Loucy (cell line): Measurements from ENCODE around the gene WDR48.

ENCODE experiments used
- H2AFZ ChIP-seq: fragments of 200-600 bp; sonication (generic); 2 replicates; pipeline ENCODE4 v1.6.0; 2016; ENCODE audit warnings: antibody characterized with exemption, mild to moderate bottlenecking, low read length, moderate library complexity
- H3F3A ChIP-seq: fragments of 200-600 bp; 2 replicates; pipeline ENCODE4 v1.6.0; 2016; ENCODE audit warnings: antibody characterized with exemption, low read depth, mild to moderate bottlenecking
- H3K27me3 ChIP-seq: fragments of 200-600 bp; sonication (generic); 2 replicates; pipeline ENCODE4 v1.6.1; 2014; ENCODE audit warnings: low read length, mild to moderate bottlenecking; ENCODE audit not compliant: insufficient read depth, poor library complexity, severe bottlenecking
- H3K36me3 ChIP-seq: fragments of 200-600 bp; sonication (generic); 2 replicates; pipeline ENCODE4 v1.6.1; 2016; ENCODE audit warnings: low read length; ENCODE audit not compliant: insufficient read depth
- H3K4me1 ChIP-seq: fragments of 200-600 bp; sonication (generic); 2 replicates; pipeline ENCODE4 v1.5.1; 2014; ENCODE audit warnings: low read length, mild to moderate bottlenecking; ENCODE audit not compliant: insufficient read depth, poor library complexity, severe bottlenecking
- H3K4me2 ChIP-seq: fragments of 200-600 bp; sonication (generic); 2 replicates; pipeline ENCODE4 v1.6.0; 2014; ENCODE audit warnings: antibody characterized with exemption, low read length, low read depth, mild to moderate bottlenecking; ENCODE audit not compliant: poor library complexity, severe bottlenecking
- H3K4me3 ChIP-seq: fragments of 200-600 bp; sonication (generic); 2 replicates; pipeline ENCODE4 v1.5.1; 2014; ENCODE audit warnings: low read length, mild to moderate bottlenecking, mixed read lengths; ENCODE audit not compliant: poor library complexity, severe bottlenecking
- H3K79me2 ChIP-seq: fragments of 200-600 bp; sonication (generic); 2 replicates; pipeline ENCODE4 v1.6.1; 2014; ENCODE audit warnings: low read length; ENCODE audit not compliant: insufficient read depth
- H3K9ac ChIP-seq: fragments of 200-600 bp; sonication (generic); 2 replicates; pipeline ENCODE4 v1.6.0; 2014; ENCODE audit warnings: mild to moderate bottlenecking, low read depth, low read length, moderate library complexity; ENCODE audit not compliant: poor library complexity, severe bottlenecking
- H3K9me2 ChIP-seq: fragments of 200-600 bp; sonication (generic); replicated peaks from 2 replicates; pipeline ENCODE4 v1.6.1; 2016; ENCODE audit warnings: low read depth, low read length, mixed read lengths
- H3K9me3 ChIP-seq: fragments of 200-600 bp; sonication (generic); 2 replicates; pipeline ENCODE4 v1.6.1; 2014; ENCODE audit warnings: mild to moderate bottlenecking, antibody characterized with exemption, low read length, low read depth; ENCODE audit not compliant: insufficient read depth
- H4K20me1 ChIP-seq: fragments of 200-600 bp; sonication (generic); 2 replicates; pipeline ENCODE4 v1.6.0; 2014; ENCODE audit warnings: antibody characterized with exemption, low read length, mild to moderate bottlenecking; ENCODE audit not compliant: insufficient read depth, poor library complexity, severe bottlenecking
- CTCF ChIP-seq: fragments of 200-600 bp; sonication (generic); conservative IDR thresholded peaks from 2 replicates; pipeline ENCODE4 v1.5.1; 2014; ENCODE audit warnings: mild to moderate bottlenecking, antibody characterized with exemption, low read length
- EZH2phosphoT487 ChIP-seq: fragments of 200-600 bp; IDR thresholded peaks from 2 replicates; pipeline ENCODE4 v1.6.1; 2018; ENCODE audit warnings: antibody characterized with exemption, mild to moderate bottlenecking, moderate library complexity, borderline replicate concordance

WDR48 gene

GRCh38 chr3:39142067-39142466, 90.3 kb downstream of the WDR48 start:
- H3K4me1 ChIP-seq, result peaks cover 34% of the 10 kb centered on the region
- no peak overlapping the region for H3K9ac ChIP-seq
- peaks cover 55% of the 10 kb centered on the region; the same call in 1 of the 2 replicates for H3K36me3 ChIP-seq
- TF ChIP-seq EZH2phosphoT487 (no peak), CTCF (no peak)
- no peak overlapping the region for H3K4me3 ChIP-seq
- no peaks in the 10 kb centered on the region for H3K9me3 ChIP-seq
- no peaks in the 10 kb centered on the region for H3F3A ChIP-seq
- H4K20me1 ChIP-seq, result no peaks in the 10 kb centered on the region
- no peak overlapping the region for H2AFZ ChIP-seq
- no peak overlapping the region for H3K4me2 ChIP-seq
- H3K27me3 ChIP-seq, result no peaks in the 10 kb centered on the region
- H3K79me2 ChIP-seq, result peaks cover 14% of the 10 kb centered on the region; the same call in 1 of the 2 replicates
- no peaks in the 10 kb centered on the region for H3K9me2 ChIP-seq

GRCh38 chr3:39143051-39143885, 91.5 kb downstream of the WDR48 start:
- no peak overlapping the region for H3K9ac ChIP-seq
- H2AFZ ChIP-seq, result no peak overlapping the region
- no peak for TF ChIP-seq CTCF
- no peak for TF ChIP-seq EZH2phosphoT487
- peaks cover 20% of the 10 kb centered on the region; the same call in 1 of the 2 replicates for H3K79me2 ChIP-seq
- peaks cover 55% of the 10 kb centered on the region; the same call in 1 of the 2 replicates for H3K36me3 ChIP-seq
- no peaks in the 10 kb centered on the region for H4K20me1 ChIP-seq
- no peaks in the 10 kb centered on the region for H3K9me3 ChIP-seq
- H3K9me2 ChIP-seq, result no peaks in the 10 kb centered on the region
- H3K4me1 ChIP-seq, result peaks cover 45% of the 10 kb centered on the region
- no peak overlapping the region for H3K4me3 ChIP-seq
- no peaks in the 10 kb centered on the region for H3K27me3 ChIP-seq
- H3K4me2 ChIP-seq, result no peak overlapping the region
- no peaks in the 10 kb centered on the region for H3F3A ChIP-seq

GRCh38 chr3:39144095-39144747, 92.4 kb downstream of the WDR48 start:
- H3K4me3 ChIP-seq, result no peak overlapping the region
- H3K4me1 ChIP-seq, result peaks cover 55% of the 10 kb centered on the region
- H3F3A ChIP-seq, result no peaks in the 10 kb centered on the region
- H3K9me3 ChIP-seq, result no peaks in the 10 kb centered on the region
- H3K4me2 ChIP-seq, result no peak overlapping the region
- no peaks in the 10 kb centered on the region for H3K27me3 ChIP-seq
- H3K9ac ChIP-seq, result no peak overlapping the region
- no peak for TF ChIP-seq CTCF
- H3K36me3 ChIP-seq, result peaks cover 55% of the 10 kb centered on the region; the same call in 1 of the 2 replicates
- no peaks in the 10 kb centered on the region for H4K20me1 ChIP-seq
- no peak overlapping the region for H2AFZ ChIP-seq
- H3K9me2 ChIP-seq, result no peaks in the 10 kb centered on the region
- peaks cover 30% of the 10 kb centered on the region; the same call in 1 of the 2 replicates for H3K79me2 ChIP-seq
